Cortex of kidney (tissue), 1 donor: Measurements from ENCODE around the gene MBP.
"Not testable (repeated sequence)": the region's sequence is repeated elsewhere in the genome, so short reads cannot be mapped to it uniquely, and the experiment has no call there.

ENCODE experiments used
- DNase-seq: peaks from one replicate; lab custom pipeline; 2025; lab: John Stamatoyannopoulos, UW

MBP gene

GRCh38 chr18:77022556-77022955 is 110.0 kb downstream of the MBP start:
- DNase-seq: no peak

DNA sequence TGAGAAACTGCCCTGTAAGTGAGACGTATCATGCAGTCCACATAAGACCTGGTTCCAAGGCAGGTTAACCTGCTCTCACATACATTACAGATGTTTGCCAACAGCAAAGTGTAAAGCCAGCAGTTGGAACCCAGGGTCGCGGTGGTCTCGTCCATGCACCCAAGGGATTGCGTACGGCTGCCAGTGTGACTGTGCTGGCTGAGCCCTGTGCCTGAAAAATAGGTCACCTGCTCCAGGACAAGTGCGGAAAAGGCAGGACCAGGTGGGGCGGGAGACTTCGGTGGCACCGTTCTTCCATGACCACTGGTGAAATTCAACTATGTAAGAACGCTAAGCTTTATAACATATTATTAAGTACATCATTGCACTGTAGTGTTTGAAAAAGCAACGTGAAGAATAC is 110.5 kb downstream of the MBP start:
- DNase-seq: no peak

DNA sequence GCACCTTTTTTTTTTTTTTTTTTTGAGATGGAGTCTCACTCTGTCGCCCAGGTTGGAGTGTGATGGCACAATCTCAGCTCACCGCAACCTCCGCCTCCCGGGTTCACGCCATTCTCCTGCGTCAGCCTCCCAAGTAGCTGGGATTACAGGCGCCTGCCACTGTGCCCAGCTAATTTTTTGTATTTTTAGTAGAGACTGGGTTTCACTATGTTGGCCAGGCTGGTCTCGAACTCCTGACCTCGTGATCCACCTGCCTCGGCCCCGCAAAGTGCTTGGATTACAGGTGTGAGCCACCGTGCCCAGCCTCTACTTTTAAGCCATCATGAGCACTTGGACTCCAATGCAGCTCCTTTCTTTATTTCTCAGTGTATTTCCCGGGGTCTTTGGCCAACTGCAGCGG is 111.1 kb downstream of the MBP start:
- not testable (repeated sequence) for DNase-seq

DNA sequence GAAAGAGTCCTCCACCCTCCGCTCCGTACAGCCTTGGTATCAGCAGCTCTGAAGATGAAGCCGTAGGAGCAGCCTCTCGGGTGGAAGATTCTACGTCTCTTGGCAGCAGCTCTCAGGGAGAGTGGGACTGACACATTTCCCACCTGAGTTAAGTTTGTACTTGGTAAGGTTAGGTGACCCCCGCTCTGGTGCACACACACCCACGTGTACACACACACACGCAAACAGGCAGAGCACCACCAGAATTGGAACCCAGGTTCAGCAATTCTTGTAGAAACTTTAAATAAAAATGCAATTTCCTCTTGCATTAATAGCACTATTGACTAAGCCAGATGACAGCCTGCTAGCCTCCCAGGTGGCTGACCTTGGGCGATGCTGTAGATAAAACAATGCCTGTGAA is 111.5 kb downstream of the MBP start:
- DNase-seq: no peak

DNA sequence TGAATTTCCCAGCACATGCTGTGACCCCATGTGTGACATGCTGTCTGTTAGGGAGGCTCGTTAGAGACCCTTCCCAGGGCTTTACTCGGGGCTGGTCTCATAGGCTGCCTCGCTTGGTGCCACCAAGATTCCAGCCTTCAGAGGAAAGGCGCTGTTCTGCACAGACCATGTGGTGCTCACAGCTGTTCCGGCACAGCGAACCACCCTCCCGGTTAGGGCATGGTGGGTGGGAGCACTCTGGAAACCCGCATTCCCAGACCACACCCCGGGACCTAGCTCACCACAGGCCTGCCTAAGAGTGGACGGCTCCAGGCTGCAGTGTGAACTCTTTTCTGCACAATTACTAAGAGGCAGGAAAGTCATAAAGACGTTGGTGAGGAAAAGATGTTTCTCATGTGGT is 112.0 kb downstream of the MBP start:
- DNase-seq: no peak

GRCh38 chr18:77019641-77020040 is 112.9 kb downstream of the MBP start:
- no peak for DNase-seq

GRCh38 chr18:77018650-77019049 is 113.9 kb downstream of the MBP start:
- DNase-seq: not testable (repeated sequence)

DNA sequence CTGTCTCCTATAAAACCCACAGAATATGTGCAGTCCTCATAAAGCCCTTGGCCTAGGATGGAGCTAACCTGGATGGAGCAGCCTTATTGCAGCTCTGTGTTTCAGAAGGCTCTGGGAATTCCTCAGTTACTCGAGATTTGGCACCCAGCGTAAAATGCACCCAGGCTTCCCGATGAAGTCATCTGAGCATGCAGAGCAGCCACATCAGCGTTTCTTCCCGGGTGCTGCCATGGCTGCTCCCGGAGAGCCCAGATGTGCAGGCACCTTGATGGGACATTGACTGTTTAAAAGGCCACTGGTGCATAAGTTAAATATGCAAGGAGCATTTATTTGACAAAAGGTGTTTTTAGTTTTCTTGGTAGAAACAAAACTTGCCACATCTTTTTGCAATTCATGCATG is 115.2 kb downstream of the MBP start:
- no peak for DNase-seq

DNA sequence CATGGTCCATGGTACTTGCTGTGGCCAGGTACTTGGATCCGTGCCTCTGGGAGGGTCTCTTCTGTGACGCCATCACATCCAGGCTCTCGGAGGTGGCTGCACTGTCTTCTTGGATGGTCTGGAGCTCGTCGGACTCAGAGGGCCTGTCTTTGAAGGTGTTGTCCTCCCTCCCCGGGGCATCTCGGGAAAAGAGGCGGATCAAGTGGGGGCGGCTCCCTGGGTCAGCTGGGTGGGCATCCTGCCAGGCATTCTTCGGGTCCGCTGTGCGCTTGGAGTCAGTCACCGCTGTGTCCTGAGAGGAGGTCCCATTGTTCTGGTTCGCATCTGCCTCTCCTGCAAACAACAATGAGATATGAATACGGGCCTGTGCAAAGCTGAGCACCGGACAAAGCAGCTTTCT is 115.6 kb downstream of the MBP start:
- DNase-seq: no peak

- DNase-seq: no peak
Observed at GRCh38 chr18:77015771-77016710, 116.5 kb downstream of the MBP start.

- no peak for DNase-seq
Observed at GRCh38 chr18:77015169-77015568, 117.4 kb downstream of the MBP start.

DNA sequence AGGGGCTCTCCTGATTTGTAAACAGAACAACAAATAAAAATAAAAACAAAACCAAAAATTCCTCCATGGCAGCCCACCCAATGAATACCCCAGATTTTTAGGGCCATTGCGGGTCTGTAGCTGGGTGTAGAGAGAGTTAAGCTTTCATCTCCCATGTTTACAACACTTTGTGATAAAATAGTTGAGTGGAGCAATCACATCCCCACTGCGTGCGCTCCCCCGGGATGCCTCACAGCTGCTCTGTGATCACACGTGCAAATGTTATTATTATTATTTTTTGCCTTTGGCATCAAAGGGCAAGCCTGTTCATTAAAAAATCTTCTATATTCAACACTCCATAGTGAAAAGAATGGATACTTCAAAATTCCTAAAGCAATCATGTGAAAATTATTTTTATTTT is 118.0 kb downstream of the MBP start:
- DNase-seq: no peak

- no peak for DNase-seq
Observed at GRCh38 chr18:77013811-77014521, 118.6 kb downstream of the MBP start.

DNA sequence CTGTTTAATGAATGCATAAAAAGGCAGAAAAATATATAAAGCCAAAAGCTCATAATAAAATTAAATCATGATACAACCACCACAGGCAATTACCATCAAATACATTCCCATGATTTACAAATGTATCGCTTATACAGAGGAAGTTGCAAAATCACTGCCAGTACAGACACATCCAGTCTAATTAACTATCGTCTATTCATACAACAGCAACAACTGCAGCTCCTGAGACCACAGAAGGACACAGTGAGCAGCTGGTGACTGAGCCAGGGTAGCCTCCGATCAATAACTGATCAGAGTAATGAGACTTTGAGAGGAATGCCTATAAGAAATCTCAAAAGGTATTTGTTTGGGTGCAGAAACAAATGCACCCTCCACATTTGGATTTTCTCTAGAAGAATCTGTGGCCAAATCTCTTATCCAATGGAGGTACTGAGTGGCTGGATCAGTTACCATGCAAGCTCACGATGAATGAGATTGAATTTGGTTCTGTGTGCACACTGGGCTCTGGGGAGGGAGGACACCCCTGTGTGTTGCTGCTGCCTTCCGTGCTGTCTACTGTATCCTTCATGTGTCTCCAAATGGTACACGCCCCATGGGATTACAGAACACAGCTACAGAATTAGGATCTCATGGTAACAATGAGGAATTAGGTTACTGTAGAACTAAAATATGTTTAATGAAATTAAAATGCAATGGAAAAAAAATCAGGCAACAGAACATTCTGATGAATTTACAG is 119.6 kb downstream of the MBP start:
- DNase-seq: no peak

DNA sequence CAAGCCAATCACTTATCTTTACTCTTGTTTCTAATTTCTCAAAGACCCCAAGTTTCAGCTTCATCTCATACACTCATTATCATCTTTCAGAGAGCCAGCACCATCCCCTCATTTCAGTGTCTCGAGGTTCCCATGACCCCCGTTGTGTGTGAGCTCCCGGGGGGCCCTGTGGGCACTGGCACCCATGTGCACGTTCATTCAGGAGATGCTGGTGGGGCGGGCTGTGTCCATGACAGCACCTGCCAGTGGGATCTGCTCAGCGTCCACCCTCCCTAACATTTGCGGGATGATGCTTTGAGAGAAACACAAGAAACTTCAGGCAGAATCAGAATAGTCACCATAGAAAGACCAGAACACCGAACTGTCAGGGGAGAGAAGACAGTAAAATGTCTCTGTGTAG is 120.5 kb downstream of the MBP start:
- no peak for DNase-seq

GRCh38 chr18:77009675-77010074 is 122.9 kb downstream of the MBP start:
- DNase-seq: no peak

- DNase-seq: no peak
Observed at GRCh38 chr18:77008576-77009315, 123.8 kb downstream of the MBP start.

DNA sequence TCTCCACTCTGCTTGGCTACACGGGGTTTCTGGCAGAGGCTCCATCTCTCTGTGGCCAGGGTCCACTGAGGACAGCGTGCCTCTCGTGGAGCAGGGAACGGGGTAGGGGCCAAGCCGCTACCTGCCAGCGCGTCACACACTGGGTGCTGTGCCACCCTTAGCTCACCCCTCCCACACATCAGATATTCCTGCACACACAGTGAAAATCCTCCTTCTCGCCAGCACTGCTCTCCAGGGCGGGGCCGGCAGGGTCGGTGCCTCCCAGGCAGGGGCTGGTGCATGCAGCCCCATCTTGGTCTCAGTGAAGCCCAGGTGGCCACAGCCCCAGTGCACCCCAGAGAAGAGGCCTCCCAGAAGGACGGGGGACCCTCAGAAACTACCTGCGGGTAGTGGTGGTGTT is 124.6 kb downstream of the MBP start:
- DNase-seq: no peak

DNA sequence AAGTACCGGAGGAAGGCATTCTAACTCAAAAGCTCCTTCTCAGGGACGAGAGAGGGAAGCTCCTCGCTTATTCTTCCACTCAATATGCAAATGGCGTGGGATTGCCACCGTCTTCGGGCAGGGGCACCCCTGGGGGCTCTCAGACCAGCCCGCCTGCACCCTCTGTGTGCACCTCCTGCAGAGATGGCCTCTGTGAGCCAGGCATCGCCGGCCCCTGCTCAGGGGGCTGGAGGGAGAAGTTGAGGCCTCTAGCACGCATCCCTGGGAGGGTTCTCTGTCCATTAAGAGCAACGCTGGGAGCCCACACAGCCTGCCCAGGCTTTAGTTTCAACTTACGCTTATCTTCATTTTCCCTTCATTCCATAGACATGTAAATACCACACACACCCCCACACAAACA is 125.3 kb downstream of the MBP start:
- no peak for DNase-seq

DNA sequence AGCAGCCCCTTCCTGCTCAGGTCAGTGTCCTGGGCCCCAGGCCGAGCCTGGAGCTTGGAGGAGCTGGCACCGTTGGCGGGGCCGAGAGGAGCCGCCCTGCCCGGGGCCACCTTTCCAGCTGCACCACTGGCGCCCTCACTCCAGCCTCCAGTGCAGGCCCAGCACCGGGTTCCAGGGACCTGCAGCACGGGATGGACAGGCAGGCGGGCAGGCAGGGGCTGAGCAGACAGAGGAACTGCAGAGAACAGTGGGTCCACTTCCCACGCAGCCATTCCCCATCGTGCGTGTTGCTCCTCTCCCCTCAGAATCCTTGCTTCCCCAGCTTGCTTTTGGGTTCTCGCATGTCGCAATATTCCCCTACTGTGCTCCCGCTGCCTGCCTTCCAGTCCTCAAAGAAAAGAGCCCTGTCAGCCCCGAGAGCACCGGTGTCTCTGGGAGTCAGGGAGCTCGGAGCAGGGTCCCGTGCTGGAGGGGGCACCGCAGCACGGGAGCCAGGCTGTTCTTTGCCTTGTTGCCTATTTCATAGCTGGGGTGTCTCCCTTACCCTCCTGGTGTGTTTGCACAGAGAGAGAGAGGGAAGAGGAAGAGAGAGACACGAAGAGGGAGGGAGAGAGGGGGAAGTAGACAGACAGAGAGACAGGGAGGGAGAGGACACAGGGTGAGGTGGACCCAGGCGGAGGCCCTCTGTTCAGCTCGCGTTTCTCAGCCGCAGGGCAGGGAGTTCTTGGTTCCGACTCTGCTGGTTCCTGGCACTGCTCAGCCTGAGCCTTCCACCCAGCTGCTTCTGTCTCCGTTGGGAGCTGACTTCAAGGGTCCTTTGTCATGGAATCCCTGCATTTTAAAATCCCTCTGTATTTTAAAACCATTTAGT is 126.0 kb downstream of the MBP start:
- DNase-seq: no peak

- DNase-seq: no peak
Observed at GRCh38 chr18:77005651-77006195, 126.9 kb downstream of the MBP start.
